OCI-LY1 (cell line): ENCODE measurements around the gene NFIB.

Source experiments
- H2AFZ ChIP-seq: fragments of 200-600 bp; sonication (generic), shearing (Covaris generic); 2 replicates; pipeline ENCODE4 v1.6.0; 2014; ENCODE audit warnings: antibody characterized with exemption, mild to moderate bottlenecking, low read length
- H3F3A ChIP-seq: fragments of 200-600 bp; sonication (generic), shearing (Covaris generic); 2 replicates; pipeline ENCODE4 v1.6.0; 2014; ENCODE audit warnings: mild to moderate bottlenecking, antibody characterized with exemption, low read length, moderate library complexity; ENCODE audit not compliant: insufficient read depth
- H3K27ac ChIP-seq: fragments of 200-600 bp; sonication (generic); 2 replicates; pipeline ENCODE4 v1.5.1; 2014; ENCODE audit warnings: low read length, mixed run types, mild to moderate bottlenecking, low read depth; ENCODE audit not compliant: poor library complexity, severe bottlenecking
- H3K27me3 ChIP-seq: fragments of 200-600 bp; sonication (generic); 2 replicates; pipeline ENCODE4 v1.6.0; 2014; ENCODE audit warnings: antibody characterized with exemption, mild to moderate bottlenecking, low read length, moderate library complexity; ENCODE audit not compliant: insufficient read depth
- H3K36me3 ChIP-seq: fragments of 200-600 bp; sonication (generic); 2 replicates; pipeline ENCODE4 v1.6.1; 2014; ENCODE audit warnings: mild to moderate bottlenecking, antibody characterized with exemption, low read length, moderate library complexity, mixed read lengths; ENCODE audit not compliant: insufficient read depth
- H3K4me1 ChIP-seq: fragments of 200-600 bp; sonication (generic); 2 replicates; pipeline ENCODE4 v1.5.1; 2014; ENCODE audit warnings: mild to moderate bottlenecking, low read length, moderate library complexity; ENCODE audit not compliant: insufficient read depth, severe bottlenecking
- H3K4me2 ChIP-seq: fragments of 200-600 bp; sonication (generic), shearing (Covaris generic); 2 replicates; pipeline ENCODE4 v1.6.1; 2014; ENCODE audit warnings: low read length
- H3K4me3 ChIP-seq: fragments of 200-600 bp; sonication (generic); 2 replicates; pipeline ENCODE4 v1.5.1; 2014; ENCODE audit warnings: low read length, low read depth, mild to moderate bottlenecking, mixed read lengths; ENCODE audit not compliant: poor library complexity, severe bottlenecking
- H3K79me2 ChIP-seq: fragments of 200-600 bp; shearing (Covaris generic); 2 replicates; pipeline ENCODE4 v1.6.1; 2016; ENCODE audit warnings: mixed run types, low read length, mixed read lengths; ENCODE audit not compliant: insufficient read depth
- H3K9ac ChIP-seq: fragments of 200-600 bp; sonication (generic), shearing (Covaris generic); 2 replicates; pipeline ENCODE4 v1.6.1; 2014; ENCODE audit warnings: mild to moderate bottlenecking, low read length, mixed read lengths
- H3K9me2 ChIP-seq: fragments of 200-600 bp; sonication (generic), shearing (Covaris generic); 2 replicates; pipeline ENCODE4 v1.6.1; 2014; ENCODE audit warnings: low read depth, mild to moderate bottlenecking, low read length, mixed read lengths
- H3K9me3 ChIP-seq: fragments of 200-600 bp; shearing (Covaris generic); 2 replicates; pipeline ENCODE4 v1.6.1; 2014; ENCODE audit warnings: low read length, mixed read lengths
- H4K20me1 ChIP-seq: fragments of 200-600 bp; sonication (generic), shearing (Covaris generic); 2 replicates; pipeline ENCODE4 v1.6.0; 2016; ENCODE audit warnings: mild to moderate bottlenecking, low read length; ENCODE audit not compliant: insufficient read depth
- CTCF ChIP-seq: fragments of 200-600 bp; sonication (generic), shearing (Covaris generic); IDR thresholded peaks from 2 replicates; pipeline ENCODE4 v1.5.1; 2017; ENCODE audit warnings: mild to moderate bottlenecking, antibody characterized with exemption, low read length, moderate library complexity, mixed read lengths
- EZH2 ChIP-seq: fragments of 200-600 bp; sonication (generic), shearing (Covaris generic); IDR thresholded peaks from 2 replicates; pipeline ENCODE4 v1.8.0; 2017; ENCODE audit warnings: borderline replicate concordance, mixed run types, mild to moderate bottlenecking, antibody characterized with exemption, low read length, moderate library complexity, mixed read lengths

NFIB gene

GRCh38 chr9:14083366-14083765 is 230.6 kb downstream of the NFIB start:
- Histone ChIP-seq H4K20me1 (no peaks in the 10 kb centered on the region), H3K4me2 (no peak overlapping the region), H3K9me2 (no peaks in the 10 kb centered on the region), H3K79me2 (no peaks in the 10 kb centered on the region), H3F3A (no peaks in the 10 kb centered on the region), H3K4me3 (no peak overlapping the region), H3K36me3 (no peaks in the 10 kb centered on the region), H3K9ac (no peak overlapping the region), H3K27ac (no peak overlapping the region), H3K4me1 (no peaks in the 10 kb centered on the region), H3K27me3 (no peaks in the 10 kb centered on the region), H2AFZ (no peak overlapping the region), H3K9me3 (no peaks in the 10 kb centered on the region)
- no peak for TF ChIP-seq EZH2
- TF ChIP-seq CTCF, result no peak

- no peaks in the 10 kb centered on the region for H3K27me3 ChIP-seq
- H3K4me1 ChIP-seq, result no peaks in the 10 kb centered on the region
- no peak overlapping the region for H2AFZ ChIP-seq
- H3K9me2 ChIP-seq, result no peaks in the 10 kb centered on the region
- H3K79me2 ChIP-seq, result no peaks in the 10 kb centered on the region
- no peak overlapping the region for H3K4me2 ChIP-seq
- H4K20me1 ChIP-seq, result no peaks in the 10 kb centered on the region
- no peak for TF ChIP-seq EZH2
- TF ChIP-seq CTCF, result no peak
- no peak overlapping the region for H3K9ac ChIP-seq
- no peaks in the 10 kb centered on the region for H3K9me3 ChIP-seq
- no peaks in the 10 kb centered on the region for H3F3A ChIP-seq
- no peaks in the 10 kb centered on the region for H3K36me3 ChIP-seq
- no peak overlapping the region for H3K4me3 ChIP-seq
- no peak overlapping the region for H3K27ac ChIP-seq
Measured at GRCh38 chr9:14082732-14083131, 231.2 kb downstream of the NFIB start.

- TF ChIP-seq CTCF, result no peak
- TF ChIP-seq EZH2, result no peak
- no peaks in the 10 kb centered on the region for H3K9me2 ChIP-seq
Measured at GRCh38 chr9:14081745-14082144, 232.2 kb downstream of the NFIB start.

More at GRCh38 chr9:14081745-14082144, 232.2 kb downstream of the NFIB start:
- no peaks in the 10 kb centered on the region for H3K4me1 ChIP-seq
- H3K27me3 ChIP-seq, result no peaks in the 10 kb centered on the region
- H3K9me3 ChIP-seq, result no peaks in the 10 kb centered on the region
- no peak overlapping the region for H2AFZ ChIP-seq
- no peak overlapping the region for H3K4me2 ChIP-seq
- H3K36me3 ChIP-seq, result no peaks in the 10 kb centered on the region
- no peaks in the 10 kb centered on the region for H4K20me1 ChIP-seq
- no peaks in the 10 kb centered on the region for H3K79me2 ChIP-seq
- no peak overlapping the region for H3K9ac ChIP-seq
- H3K4me3 ChIP-seq, result no peak overlapping the region
- H3F3A ChIP-seq, result no peaks in the 10 kb centered on the region
- H3K27ac ChIP-seq, result no peak overlapping the region
